H1 (cell line): ENCODE results near the gene SQOR. TPM values are rescaled to one million over a fixed set of nuclear protein-coding genes. Genes with fewer than 3 reads are reported as not detected.

Source experiments
- CTCF ChIA-PET: fragments of 300-600 bp; sonication (Branson Sonifier 250); formaldehyde crosslinking; loops from one replicate; lab custom pipeline; 2021; ENCODE audit not compliant: partially characterized antibody; lab: Charles Lee
- POLR2A ChIA-PET: fragments of 300-600 bp; sonication (Branson Sonifier 250); formaldehyde crosslinking; loops from one replicate; lab custom pipeline; 2021; ENCODE audit warnings: inconsistent platforms; ENCODE audit not compliant: partially characterized antibody; lab: Charles Lee
- DNase-seq, 2 experiments: peaks; one replicate each; pipeline versions ENCODE4 v3.0.0 to v3.0.0-alpha.2; 2010 to 2022; ENCODE audit warnings: low spot score in 2 of 2, low read depth in 1 of 2, mixed read lengths in 1 of 2
- FAIRE-seq: peaks from 2 replicates; lab custom pipeline; 2011; peaks lifted over from hg19 to GRCh38; lab: Jason Lieb, UNC
- H2AFZ ChIP-seq: 2 replicates; pipeline ENCODE4 v1.8.1; 2012; ENCODE audit warnings: low read length, inconsistent platforms
- H2AK5ac ChIP-seq: 2 replicates; pipeline ENCODE4 v1.6.1; 2013; ENCODE audit warnings: low read depth, low read length
- H2BK120ac ChIP-seq: replicated peaks from 2 replicates; pipeline ENCODE3; 2013; ENCODE audit warnings: low read depth, low read length, inconsistent platforms
- H2BK12ac ChIP-seq: 2 replicates; pipeline ENCODE4 v1.6.1; 2013; ENCODE audit warnings: low read depth, low read length
- H2BK15ac ChIP-seq: 2 replicates; pipeline ENCODE4 v1.6.1; 2013; ENCODE audit warnings: low read length
- H2BK20ac ChIP-seq: 2 replicates; pipeline ENCODE4 v1.6.1; 2013; ENCODE audit warnings: low read length
- H2BK5ac ChIP-seq: 2 replicates; pipeline ENCODE4 v1.6.1; 2013; ENCODE audit warnings: low read depth, low read length
- H3K14ac ChIP-seq: 2 replicates; pipeline ENCODE4 v1.6.1; 2013; ENCODE audit warnings: inconsistent platforms; ENCODE audit not compliant: insufficient read length
- H3K18ac ChIP-seq: 2 replicates; pipeline ENCODE4 v1.6.1; 2013; ENCODE audit warnings: low read length; ENCODE audit errors: extremely low read depth
- H3K23ac ChIP-seq: 2 replicates; pipeline ENCODE4 v1.6.1; 2013; ENCODE audit warnings: inconsistent platforms; ENCODE audit not compliant: insufficient read length
- H3K23me2 ChIP-seq: 2 replicates; pipeline ENCODE4 v1.6.1; 2013; ENCODE audit warnings: low read depth, low read length
- H3K27ac ChIP-seq: 2 replicates; pipeline ENCODE4 v1.6.1; 2011; ENCODE audit warnings: low read depth, low read length, inconsistent platforms
- H3K27me3 ChIP-seq, 4 experiments: replicated peaks in 1 of 4; 1 replicate in 1 of 4; 2 replicates in 3 of 4; pipeline versions ENCODE4 v1.6.1 to v1.8.1; 2011 to 2013; ENCODE audit warnings: low read length in 3 of 4, mild to moderate bottlenecking in 3 of 4, inconsistent platforms in 2 of 4, mixed read lengths in 2 of 4, moderate library complexity in 1 of 4; ENCODE audit not compliant: control insufficient read depth in 3 of 4, insufficient read depth in 3 of 4; ENCODE audit errors: extremely low read depth in 1 of 4
- H3K36me3 ChIP-seq, 4 experiments: 2 replicates each; pipeline versions ENCODE4 v1.6.1 to v1.8.1; 2011 to 2013; ENCODE audit warnings: mild to moderate bottlenecking in 4 of 4, low read length in 3 of 4, moderate library complexity in 2 of 4, control low read depth in 1 of 4, inconsistent platforms in 1 of 4; ENCODE audit not compliant: insufficient read depth in 4 of 4, control insufficient read depth in 2 of 4
- H3K4ac ChIP-seq: replicated peaks from 2 replicates; pipeline ENCODE3; 2013; ENCODE audit warnings: low read length, low read depth, mixed read lengths, inconsistent platforms; ENCODE audit not compliant: insufficient read length
- H3K4me1 ChIP-seq, 4 experiments: replicated peaks in 1 of 4; 1 replicate in 1 of 4; 2 replicates in 3 of 4; pipeline versions ENCODE4 v1.6.1 to v1.8.1; 2011 to 2013; ENCODE audit warnings: low read length in 3 of 4, inconsistent platforms in 2 of 4, mixed read lengths in 1 of 4; ENCODE audit not compliant: insufficient read depth in 4 of 4, control insufficient read depth in 3 of 4
- H3K4me2 ChIP-seq, 2 experiments: 2 replicates each; pipeline versions ENCODE4 v1.6.1 to v1.8.1; 2011 to 2013; ENCODE audit warnings: low read depth in 2 of 2, low read length in 2 of 2, control low read depth in 1 of 2, inconsistent platforms in 1 of 2, mild to moderate bottlenecking in 1 of 2; ENCODE audit not compliant: insufficient read depth in 1 of 2
- H3K4me3 ChIP-seq, 4 experiments: fragments of 200-600, 300-600 bp in 1 of 4; sonication (generic), shearing (Covaris generic), sonication (Bioruptor Twin) in 1 of 4; 2 replicates each; pipeline versions ENCODE4 v1.5.1 to v1.8.1; 2011 to 2016; ENCODE audit warnings: low read length in 4 of 4, low read depth in 3 of 4, control low read depth in 2 of 4, inconsistent platforms in 2 of 4, mild to moderate bottlenecking in 2 of 4, mixed read lengths in 1 of 4, moderate library complexity in 1 of 4; ENCODE audit not compliant: insufficient read depth in 2 of 4; ENCODE audit errors: extremely low read depth in 1 of 4
- H3K56ac ChIP-seq: replicated peaks from 2 replicates; pipeline ENCODE3; 2013; ENCODE audit warnings: low read depth, mild to moderate bottlenecking, mixed read lengths, low read length, inconsistent platforms; ENCODE audit not compliant: insufficient read length
- H3K79me1 ChIP-seq: 2 replicates; pipeline ENCODE4 v1.6.1; 2013; ENCODE audit warnings: low read depth, low read length, control low read depth
- H3K79me2 ChIP-seq, 2 experiments: 2 replicates each; pipeline versions ENCODE4 v1.6.1 to v1.8.1; 2012 to 2013; ENCODE audit warnings: low read length in 2 of 2, mild to moderate bottlenecking in 2 of 2, inconsistent platforms in 1 of 2; ENCODE audit not compliant: insufficient read depth in 2 of 2, control insufficient read depth in 1 of 2
- H3K9ac ChIP-seq, 4 experiments: replicated peaks in 1 of 4; 1 replicate in 1 of 4; 2 replicates in 3 of 4; pipeline versions ENCODE4 v1.6.1 to v1.8.1; 2011 to 2013; ENCODE audit warnings: low read depth in 3 of 4, low read length in 3 of 4, control low read depth in 2 of 4, mild to moderate bottlenecking in 2 of 4, moderate library complexity in 2 of 4, inconsistent platforms in 1 of 4; ENCODE audit errors: extremely low read depth in 1 of 4
- H3K9me3 ChIP-seq, 2 experiments: 2 replicates each; pipeline versions ENCODE4 v1.6.1 to v1.8.1; 2012 to 2013; ENCODE audit warnings: mild to moderate bottlenecking in 2 of 2, moderate library complexity in 2 of 2, control low read depth in 1 of 2, inconsistent platforms in 1 of 2, low read depth in 1 of 2, low read length in 1 of 2, mixed read lengths in 1 of 2; ENCODE audit not compliant: insufficient read depth in 2 of 2
- H4K20me1 ChIP-seq, 2 experiments: replicated peaks in 1 of 2; 2 replicates each; pipeline versions ENCODE3 to v1.8.1; 2011 to 2013; ENCODE audit warnings: inconsistent platforms in 2 of 2, low read length in 2 of 2, mild to moderate bottlenecking in 1 of 2; ENCODE audit not compliant: insufficient read depth in 2 of 2, control insufficient read depth in 1 of 2
- H4K5ac ChIP-seq: 2 replicates; pipeline ENCODE4 v1.6.1; 2013; ENCODE audit warnings: low read length, low read depth, mixed read lengths, inconsistent platforms; ENCODE audit not compliant: insufficient read length
- H4K8ac ChIP-seq: 2 replicates; pipeline ENCODE4 v1.8.0; 2013; ENCODE audit warnings: mild to moderate bottlenecking, moderate library complexity, low read length, inconsistent platforms; ENCODE audit not compliant: insufficient read depth; ENCODE audit errors: extremely low read depth
- H4K91ac ChIP-seq: replicated peaks from 2 replicates; pipeline ENCODE3; 2013; ENCODE audit warnings: low read length, mixed read lengths, inconsistent platforms; ENCODE audit not compliant: insufficient read length
- EGR1 ChIP-seq: IDR thresholded peaks from 2 replicates; pipeline ENCODE4 v1.6.1; 2011; ENCODE audit warnings: low read depth, low read length, borderline replicate concordance
- MAFK ChIP-seq: IDR thresholded peaks from 2 replicates; pipeline ENCODE4 v1.6.1; 2012; ENCODE audit warnings: low read depth, mild to moderate bottlenecking, improper control_type of control experiment, low read length
- SRF ChIP-seq: IDR thresholded peaks from 2 replicates; pipeline ENCODE4 v1.6.1; 2011; ENCODE audit warnings: mild to moderate bottlenecking, low read depth, low read length, moderate library complexity
- SUZ12 ChIP-seq: fragments of 200-600 bp; sonication (generic); IDR thresholded peaks from 2 replicates; pipeline ENCODE4 v1.6.1; 2012; ENCODE audit warnings: mild to moderate bottlenecking, inconsistent platforms, low read length, moderate library complexity, mixed read lengths
- WGBS, 2 experiments: shearing (Covaris generic) in 1 of 2; methylation state at CpG; one replicate each; pipeline versions ENCODE4 v1.1.6 to v1.1.7; 2013 to 2015; ENCODE audit warnings: low lambda C conversion rate in 2 of 2, mixed read lengths in 2 of 2, inconsistent platforms in 1 of 2, low coverage in 1 of 2, missing lambda C conversion rate in 1 of 2; ENCODE audit not compliant: insufficient replicate concordance in 2 of 2, insufficient coverage in 1 of 2, insufficient read length in 1 of 2; ENCODE audit errors: extremely low coverage in 1 of 2, missing lambda C conversion rate in 1 of 2; 5-methylcytosine and 5-hydroxymethylcytosine counted together
- polyA plus RNA-seq, 7 experiments: library from polyadenylated mRNA; depleted of rRNA in 3 of 7; stranded (reverse) in 5 of 7; unstranded in 2 of 7; fragments of >200 nt in 5 of 7; fragments of 200-250 nt in 2 of 7; gene quantifications; 1 replicate in 5 of 7; 2 replicates in 1 of 7; 4 replicates in 1 of 7; pipeline versions ENCODE4 v1.2.1 to v1.2.3, GENCODE V29; 2011 to 2013; ENCODE audit warnings: missing spikeins in 2 of 7, mixed read lengths in 2 of 7
- total RNA-seq: library from RNA; stranded (reverse); fragmentation: NEBNext Ultra II Directional; extraction: Animal tissue kit (Norgen Biotek cat#: 25700); gene quantifications from 2 replicates; pipeline ENCODE4 v1.2.1, GENCODE V29; 2021
- TF ChIP-seq, protein P1 (sequence below), 3 experiments: IDR thresholded peaks; 1 replicate in 2 of 3; 2 replicates in 1 of 3; pipeline versions ENCODE4 v1.5.1 to v1.6.1; 2011; ENCODE audit warnings: low read length in 3 of 3, mild to moderate bottlenecking in 3 of 3, inconsistent platforms in 2 of 3, low read depth in 1 of 3, moderate library complexity in 1 of 3; ENCODE audit not compliant: insufficient read depth in 1 of 3; ENCODE audit errors: control extremely low read depth in 1 of 3

SQOR gene
- total and polyA plus RNA-seq, 2 of the 8 experiments (the other 6 are each of a cell fraction or from before 2014, with no cell fraction given) = 0.20 to 0.22 TPM

GRCh38 chr15:45660231-45660979 is 25.6 kb downstream of the SQOR start:
- Histone ChIP-seq H4K5ac (no peak overlapping the region), H2BK15ac (no peak overlapping the region), H3K9ac (no peak overlapping the region), H4K91ac (no peak overlapping the region), H3K27ac (no peak overlapping the region), H2BK120ac (no peak overlapping the region), H3K4me2 (no peak overlapping the region), H3K79me1 (no peaks in the 10 kb centered on the region), H3K23ac (no peak overlapping the region), H2BK20ac (no peak overlapping the region), H3K4me1 (peaks cover 0 to 3% (median 0%) of the 10 kb centered on the region in 4 experiments; a peak in 2 of 7 replicates), H4K8ac (no peak overlapping the region), H3K4me3 (no peak overlapping the region), H3K36me3 (no peaks in the 10 kb centered on the region), H3K4ac (no peak overlapping the region), H4K20me1 (no peaks in the 10 kb centered on the region), H3K9me3 (no peaks in the 10 kb centered on the region), H3K14ac (no peak overlapping the region), H2AFZ (no peak overlapping the region), H3K79me2 (no peaks in the 10 kb centered on the region), H2BK12ac (no peak overlapping the region), H3K23me2 (no peaks in the 10 kb centered on the region), H2AK5ac (no peak overlapping the region), H3K18ac (no peak overlapping the region), H2BK5ac (no peak overlapping the region), H3K27me3 (no peaks in the 10 kb centered on the region; a peak in 1 of 7 replicates), H3K56ac (no peak overlapping the region)
- WGBS, 2 experiments = 78% methylated on average over 5 of the region's 5 CpGs; no CpG with 5 or more reads in 1 of the 2 experiments
- DNase-seq (no peak), FAIRE-seq (no peak)
- ChIA-PET CTCF (interaction anchor here (0.7 to 9.9 kb wide), 15 partner anchors 8 to 203 kb away, joined by 3 to 103 read pairs (median 4); partner anchors contain the start of gene SQOR), POLR2A (no interaction called here)
- TF ChIP-seq, protein P1, sequence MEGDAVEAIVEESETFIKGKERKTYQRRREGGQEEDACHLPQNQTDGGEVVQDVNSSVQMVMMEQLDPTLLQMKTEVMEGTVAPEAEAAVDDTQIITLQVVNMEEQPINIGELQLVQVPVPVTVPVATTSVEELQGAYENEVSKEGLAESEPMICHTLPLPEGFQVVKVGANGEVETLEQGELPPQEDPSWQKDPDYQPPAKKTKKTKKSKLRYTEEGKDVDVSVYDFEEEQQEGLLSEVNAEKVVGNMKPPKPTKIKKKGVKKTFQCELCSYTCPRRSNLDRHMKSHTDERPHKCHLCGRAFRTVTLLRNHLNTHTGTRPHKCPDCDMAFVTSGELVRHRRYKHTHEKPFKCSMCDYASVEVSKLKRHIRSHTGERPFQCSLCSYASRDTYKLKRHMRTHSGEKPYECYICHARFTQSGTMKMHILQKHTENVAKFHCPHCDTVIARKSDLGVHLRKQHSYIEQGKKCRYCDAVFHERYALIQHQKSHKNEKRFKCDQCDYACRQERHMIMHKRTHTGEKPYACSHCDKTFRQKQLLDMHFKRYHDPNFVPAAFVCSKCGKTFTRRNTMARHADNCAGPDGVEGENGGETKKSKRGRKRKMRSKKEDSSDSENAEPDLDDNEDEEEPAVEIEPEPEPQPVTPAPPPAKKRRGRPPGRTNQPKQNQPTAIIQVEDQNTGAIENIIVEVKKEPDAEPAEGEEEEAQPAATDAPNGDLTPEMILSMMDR (IDR thresholded peaks at IDR 0.05; ENCODE audit: control extremely low read depth in 1 of 3, insufficient read depth in 1 of 3, low read depth in 1 of 3, low read length in 3 of 3) = peak in 1 of 3 experiments; percentile 24; a peak in 2 of 4 replicates
- TF ChIP-seq SRF = no peak
- no peak for TF ChIP-seq SUZ12
- TF ChIP-seq MAFK = no peak
- no peak for TF ChIP-seq EGR1
